Cardiac septum (tissue), 1 donor: ENCODE measurements around the gene LEPROT. TPM values are rescaled to one million over a fixed set of nuclear protein-coding genes. Genes with fewer than 3 reads are reported as not detected.

Source experiments
- DNase-seq: peaks from one replicate; pipeline ENCODE4 v3.0.0-alpha.2; 2020; ENCODE audit warnings: low spot score
- intact Hi-C: fragments of 100-400 bp; cut with DNase I; formaldehyde crosslinking; loops from one replicate; pipeline ENCODE4 v1.14.0; 2022
- total RNA-seq: library from RNA; stranded (reverse); fragmentation: NEBNext Ultra II Directional; extraction: Animal tissue kit (Norgen Biotek cat#: 25700); gene quantifications from one replicate; pipeline ENCODE4 v1.2.1, GENCODE V29; 2021
- donor health status: DM: no; HTN: no; CAD: no.

LEPROT gene
- total RNA-seq, 1 donor from 2014 or later = 54.9 TPM

DNA sequence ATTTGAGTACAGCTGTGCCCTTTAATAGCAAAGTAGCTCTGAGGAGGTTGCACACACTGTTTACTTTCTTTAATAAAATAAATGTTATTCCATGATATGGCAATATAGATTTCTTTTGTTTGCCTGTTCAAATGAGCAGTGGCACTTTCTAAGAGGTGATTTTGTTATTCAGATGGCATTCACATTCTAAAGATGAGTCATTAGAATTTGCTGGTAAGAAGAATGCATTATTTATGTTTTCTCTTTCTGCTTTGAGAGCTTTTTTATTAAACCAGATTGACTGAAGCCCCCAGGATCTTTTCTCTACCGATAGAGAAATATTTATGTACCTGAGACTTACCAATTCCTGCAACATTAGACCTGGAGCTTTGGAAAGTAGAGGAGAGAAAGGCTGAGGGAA is 11.2 kb upstream of the LEPROT start:
- intact Hi-C loops = no loop called here
- DNase-seq = no peak

DNA sequence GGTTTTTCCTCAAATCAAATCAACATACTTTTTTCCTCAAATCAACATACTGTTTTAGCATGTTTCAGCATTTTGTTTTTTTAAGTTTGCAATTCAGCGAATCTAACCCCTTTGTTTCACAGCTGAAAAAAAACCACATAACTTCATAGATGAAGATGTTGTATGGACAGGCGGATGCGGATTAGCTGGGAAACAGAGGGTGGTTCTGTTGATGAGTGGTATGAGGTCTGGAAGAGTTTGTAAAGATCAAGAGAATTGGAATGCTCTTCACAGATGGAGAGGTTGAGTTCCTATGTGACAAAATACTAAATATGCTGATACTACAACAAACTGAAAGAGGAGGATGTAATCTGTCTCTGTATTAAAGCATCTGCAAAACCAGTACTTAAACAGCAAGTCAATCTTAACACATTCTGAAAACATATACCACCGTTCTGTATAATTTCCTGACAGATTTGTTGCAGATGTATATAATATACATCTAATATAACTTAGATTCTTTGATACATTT is 10.6 kb upstream of the LEPROT start:
- no peak for DNase-seq
- intact Hi-C loops = no loop called here

DNA sequence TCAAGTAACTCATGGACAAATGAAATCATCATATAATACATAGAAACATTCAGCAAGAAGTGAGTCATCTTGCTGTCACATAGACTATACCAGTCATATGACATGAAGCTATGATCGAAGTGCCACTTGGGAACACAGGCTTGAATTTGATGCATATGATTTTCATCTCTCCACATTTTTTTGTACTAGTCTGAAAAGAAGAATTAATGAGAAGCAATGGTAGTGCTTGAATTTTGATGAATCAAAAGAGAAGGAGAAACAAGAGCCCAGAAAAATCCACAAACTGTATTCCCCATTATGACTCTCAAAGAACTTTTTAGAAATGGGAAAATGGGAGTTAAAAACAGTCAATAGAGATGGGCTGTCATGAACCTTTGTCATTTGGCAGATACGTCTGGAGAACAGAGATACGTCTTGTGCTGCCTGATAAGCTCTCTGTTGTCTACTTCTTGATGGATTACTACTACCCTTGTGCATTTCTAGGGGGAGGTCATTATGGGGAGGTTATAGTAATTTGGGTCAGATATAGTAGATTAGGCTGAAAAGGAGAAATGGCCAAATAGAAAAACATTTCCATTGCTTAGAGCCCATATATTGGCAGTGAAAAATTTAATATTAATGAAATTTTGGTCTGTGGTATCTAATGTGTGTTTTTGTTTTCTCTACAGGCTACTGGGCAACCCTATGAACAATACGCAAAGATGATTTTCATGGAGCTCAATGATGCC is 8.0 kb upstream of the LEPROT start:
- no peak for DNase-seq
- intact Hi-C loops = no loop called here

DNA sequence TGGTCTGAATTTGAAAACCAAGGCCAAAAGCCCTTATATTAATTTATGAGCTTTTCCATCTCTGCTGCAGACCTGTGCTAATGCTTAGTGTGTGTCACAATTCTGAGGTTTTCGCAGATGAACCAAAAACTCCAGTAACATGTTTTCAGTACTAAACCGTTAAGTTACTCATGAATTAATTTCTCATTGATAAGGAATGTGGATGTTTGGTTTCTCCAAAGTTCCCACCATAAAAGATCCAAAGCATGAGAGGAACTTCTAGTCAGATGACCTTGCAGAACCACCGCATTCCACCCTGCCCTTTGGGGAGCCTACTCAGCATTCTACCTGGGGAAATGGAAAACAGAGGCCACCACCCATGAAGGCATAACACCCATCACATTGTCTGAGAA is 7.5 kb upstream of the LEPROT start:
- intact Hi-C loops = no loop called here
- no peak for DNase-seq

DNA sequence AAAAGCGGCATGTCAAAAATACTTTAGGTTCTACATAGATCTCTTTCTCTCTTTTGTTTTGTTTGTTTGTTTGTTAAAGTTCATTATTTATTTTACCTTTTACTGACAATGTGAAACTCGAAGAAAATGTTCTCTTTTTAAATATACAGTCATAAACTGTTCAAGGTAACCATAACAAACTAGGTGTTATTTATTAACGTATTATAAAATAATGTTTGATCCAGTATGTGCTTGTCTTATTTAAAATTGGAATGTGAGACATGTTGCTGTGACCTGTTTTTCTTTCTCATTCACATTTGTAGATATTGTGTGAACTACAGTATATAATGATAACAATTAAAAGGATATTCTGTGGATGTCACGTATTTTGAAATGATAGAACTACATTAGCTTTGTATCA is 5.9 kb upstream of the LEPROT start:
- intact Hi-C loops = no loop called here
- DNase-seq = no peak

DNA sequence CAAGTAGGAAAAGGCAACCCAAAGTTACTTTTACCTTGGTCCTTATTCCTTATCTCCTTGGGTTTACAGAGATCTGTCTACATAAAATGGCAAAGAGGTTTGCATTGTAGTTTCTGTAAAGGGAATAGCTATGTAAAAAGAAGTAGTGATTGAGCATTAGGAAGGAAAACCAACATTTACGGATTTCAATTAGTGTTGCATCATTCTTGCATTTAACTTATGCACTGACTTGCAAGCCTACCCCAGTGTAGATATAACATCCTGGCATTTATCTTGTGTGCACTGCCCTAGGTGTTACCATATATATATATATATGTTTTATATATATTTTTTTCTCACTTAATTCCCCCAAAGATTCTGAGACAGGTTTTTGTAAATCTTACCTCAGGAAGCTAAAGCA is 3.7 kb upstream of the LEPROT start:
- no peak for DNase-seq
- intact Hi-C loops = no loop called here

DNA sequence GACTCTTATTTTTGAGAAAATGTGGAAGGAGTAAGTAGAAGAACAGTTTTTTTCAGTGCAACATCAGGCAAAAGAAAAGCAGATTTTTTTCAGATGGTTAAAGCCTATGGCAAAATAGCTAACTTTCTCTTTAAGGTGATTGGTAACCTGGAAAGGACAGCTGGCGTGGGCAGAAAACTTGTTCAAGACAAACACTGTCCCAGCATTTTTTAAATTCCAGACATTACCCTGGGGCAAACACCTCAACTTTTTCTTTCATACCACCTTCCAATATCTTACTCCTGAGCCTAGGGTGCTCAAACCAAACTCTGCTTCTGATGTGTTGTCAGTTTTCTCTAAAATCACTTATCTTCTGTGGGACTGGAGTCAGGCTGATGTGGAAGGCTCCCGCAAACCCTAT is 2.7 kb upstream of the LEPROT start:
- intact Hi-C loops = no loop called here
- DNase-seq = no peak

DNA sequence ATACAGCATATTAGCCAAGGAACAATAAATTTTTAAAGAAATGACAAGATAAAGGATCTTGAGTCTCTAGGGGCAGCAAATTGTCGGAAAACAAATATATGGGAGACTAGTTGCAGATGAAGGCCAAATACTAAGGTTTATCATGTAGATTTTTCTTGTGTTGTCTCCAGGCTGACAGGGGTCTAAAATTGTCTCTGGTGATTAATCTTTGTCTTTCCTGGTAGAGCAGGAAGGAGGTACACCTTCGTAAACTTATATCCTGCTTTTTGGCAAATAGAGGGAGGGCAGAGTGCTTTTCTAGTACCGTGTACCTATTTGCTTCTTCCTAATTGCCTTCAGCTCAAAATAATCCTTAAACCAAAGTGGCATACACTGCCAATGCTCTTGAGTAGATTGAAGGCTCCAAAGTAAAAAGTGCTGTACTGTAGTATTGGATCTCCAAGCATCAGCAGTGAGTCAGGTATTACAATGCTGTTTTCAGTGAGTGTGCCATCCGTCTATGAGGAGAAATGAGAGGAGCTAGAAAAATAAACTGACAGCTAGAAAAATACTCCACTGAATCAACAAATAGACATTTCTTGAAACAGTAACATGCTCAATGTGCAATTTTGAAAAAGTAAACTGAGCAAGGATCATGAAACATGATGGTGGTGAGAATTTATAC is 1.8 kb upstream of the LEPROT start:
- no peak for DNase-seq
- intact Hi-C loops = no loop called here

DNA sequence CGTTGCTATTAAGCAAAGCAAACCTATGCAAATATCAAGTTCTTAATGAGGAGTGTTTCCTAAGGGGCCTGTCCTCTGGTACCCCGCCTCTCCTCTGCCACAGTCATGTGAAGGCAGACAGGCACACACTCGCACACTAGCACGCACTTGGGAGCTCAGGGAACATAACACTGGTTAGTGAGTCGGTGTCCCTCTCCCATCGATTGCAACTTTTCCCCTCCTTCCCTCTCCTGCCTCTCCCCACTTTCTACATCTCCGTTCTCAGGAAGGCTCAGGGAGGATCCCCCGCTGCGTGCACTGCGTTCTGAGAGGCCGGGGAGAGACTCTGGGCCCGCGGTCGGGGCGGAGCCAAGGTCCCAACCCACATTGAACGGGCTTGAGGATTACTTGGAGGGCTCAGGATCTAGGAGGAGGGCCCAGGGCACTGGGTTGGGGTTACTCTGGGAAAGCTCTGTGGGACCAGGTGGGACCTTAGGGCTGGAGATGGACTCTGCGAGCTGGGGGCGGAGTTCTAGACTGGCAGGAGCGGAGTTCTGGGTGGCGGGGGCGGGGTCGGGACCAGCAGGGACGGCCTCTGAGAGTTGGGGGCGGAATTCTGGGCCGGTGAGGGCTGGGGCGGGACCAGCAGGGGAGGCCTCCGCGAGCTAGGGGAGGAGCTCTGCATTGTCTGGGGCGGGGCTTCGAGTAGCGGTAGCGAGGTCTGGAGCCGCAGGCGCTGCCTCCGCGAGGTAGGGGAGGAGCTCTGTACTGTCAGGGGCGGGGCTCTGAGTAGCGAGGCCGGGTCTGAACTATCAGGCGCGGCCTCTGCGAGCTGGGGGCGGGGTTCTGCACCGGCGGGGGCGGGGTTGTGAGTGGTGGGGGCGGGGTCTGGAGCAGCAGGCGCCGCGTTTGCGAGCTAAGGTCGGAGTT is 533 bp upstream of the LEPROT start:
- DNase-seq = peak; percentile 100
- intact Hi-C loops = loop anchor here (5.0 kb wide), 2 partner anchors 168 to 353 kb away; no protein-coding TSS in a partner anchor

DNA sequence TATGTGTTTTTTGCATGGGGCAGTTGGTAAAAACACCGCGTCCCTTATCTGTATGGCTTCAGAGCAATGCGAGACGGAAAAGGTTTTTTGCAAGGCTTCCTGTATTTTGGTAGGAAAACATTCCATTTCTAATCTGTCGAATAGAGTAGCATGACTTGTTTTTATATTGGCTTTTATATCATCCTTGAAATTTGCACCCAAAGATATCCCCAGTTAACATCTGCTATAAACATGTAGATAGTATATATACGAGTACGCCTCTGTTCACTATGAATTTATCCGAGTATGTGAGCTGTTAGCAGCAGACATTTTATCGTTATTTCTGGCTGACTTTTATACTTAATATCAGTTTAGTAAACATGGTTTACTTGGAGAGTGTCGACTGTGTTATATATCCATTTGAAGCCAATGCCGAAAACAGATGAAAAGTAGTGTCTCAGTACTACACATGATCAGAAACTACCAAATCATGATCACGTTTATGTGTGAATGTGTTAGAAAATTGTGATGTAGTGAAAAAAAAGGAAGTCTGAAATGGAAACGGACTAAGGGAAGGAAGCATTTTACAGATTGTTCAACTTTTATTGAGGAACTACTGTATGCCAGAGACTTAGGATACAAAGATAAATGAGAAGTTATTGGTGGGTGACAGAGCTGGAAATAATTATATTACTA is 1.0 kb downstream of the LEPROT start:
- DNase-seq = no peak

DNA sequence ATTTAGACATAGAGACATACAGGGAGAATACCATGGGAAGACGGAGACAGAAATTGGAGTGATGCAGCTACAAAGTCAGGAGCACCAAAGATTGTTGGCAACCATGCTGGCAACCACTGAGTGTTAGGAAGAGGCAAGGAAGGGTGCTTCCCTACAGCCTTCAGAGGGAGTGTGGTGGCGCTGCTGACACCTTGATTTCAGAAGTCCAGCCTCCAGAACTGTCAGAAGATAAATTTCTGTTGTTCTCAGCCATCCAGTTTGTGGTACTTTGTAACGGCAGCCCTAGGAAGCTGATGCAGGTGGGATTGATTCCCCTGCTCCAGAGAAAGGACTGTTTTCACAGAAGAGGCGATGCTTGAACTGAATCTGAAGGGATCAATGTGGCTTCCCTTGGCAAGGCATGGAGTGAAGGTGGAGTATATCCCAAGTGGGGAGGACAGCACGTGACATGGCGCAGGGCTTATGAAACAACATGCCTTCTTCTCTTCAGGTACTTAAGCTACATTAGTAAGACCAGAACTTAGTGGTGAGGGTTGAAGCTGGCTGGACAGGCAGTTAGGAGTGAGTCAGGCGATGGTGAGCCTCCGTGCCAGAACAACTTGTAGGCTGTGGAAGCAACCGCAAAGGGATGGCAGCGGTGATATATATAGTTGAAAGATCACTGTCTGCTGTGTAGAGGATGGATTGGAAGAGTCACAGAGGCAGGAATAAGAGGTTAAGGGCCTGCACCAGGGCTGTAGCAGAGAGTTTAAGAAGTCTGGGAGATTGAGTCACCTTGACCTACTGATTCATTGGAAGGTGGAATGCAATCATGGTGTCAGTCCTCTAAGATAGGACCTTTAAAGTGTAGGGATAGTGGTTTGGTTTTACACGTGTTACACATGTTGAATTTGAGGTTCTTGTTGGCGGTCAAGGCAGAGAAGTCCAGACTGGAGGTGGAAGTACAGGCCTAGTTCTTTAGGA is 2.1 kb downstream of the LEPROT start:
- intact Hi-C loops = loop anchor here (5.0 kb wide), 2 partner anchors 170 to 355 kb away; no protein-coding TSS in a partner anchor
- no peak for DNase-seq

More for the DNA sequence above, 1.0 kb downstream of the LEPROT start:
- intact Hi-C loops = loop anchor here (5.0 kb wide), 2 partner anchors 169 to 354 kb away; no protein-coding TSS in a partner anchor

DNA sequence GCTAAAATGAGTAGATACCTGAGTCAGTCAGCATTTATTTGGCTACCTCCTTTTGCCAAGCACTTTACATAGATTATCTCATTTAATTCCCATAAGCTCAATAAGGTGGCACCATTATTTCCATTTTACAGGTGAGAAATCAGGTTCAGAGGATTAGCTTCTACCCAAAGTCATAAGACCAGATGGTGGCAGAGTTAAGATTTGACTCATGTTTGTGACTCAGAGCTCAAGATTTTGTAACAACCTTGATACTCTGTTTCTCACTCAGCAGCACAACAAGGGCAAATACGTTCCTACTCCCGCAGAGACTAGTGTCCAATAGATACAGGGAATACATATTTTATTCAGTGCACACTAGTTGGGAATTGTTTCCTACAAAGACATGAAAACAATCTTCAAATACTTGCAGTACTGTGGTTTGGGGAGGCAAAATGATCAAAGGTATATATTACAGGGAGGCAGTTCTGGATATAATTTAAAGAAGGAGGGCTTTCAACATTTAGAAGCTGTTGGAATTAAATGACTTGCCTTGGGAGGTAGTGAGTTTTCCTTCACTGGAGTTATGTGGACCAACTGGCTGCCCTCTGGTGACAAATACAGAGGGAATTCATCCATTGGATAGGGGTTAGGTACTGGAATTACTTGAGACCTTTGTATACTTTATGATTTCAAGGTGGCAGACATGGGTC is 3.6 kb downstream of the LEPROT start:
- DNase-seq = no peak
- intact Hi-C loops = loop anchor here (5.0 kb wide), 2 partner anchors 172 to 357 kb away; no protein-coding TSS in a partner anchor

DNA sequence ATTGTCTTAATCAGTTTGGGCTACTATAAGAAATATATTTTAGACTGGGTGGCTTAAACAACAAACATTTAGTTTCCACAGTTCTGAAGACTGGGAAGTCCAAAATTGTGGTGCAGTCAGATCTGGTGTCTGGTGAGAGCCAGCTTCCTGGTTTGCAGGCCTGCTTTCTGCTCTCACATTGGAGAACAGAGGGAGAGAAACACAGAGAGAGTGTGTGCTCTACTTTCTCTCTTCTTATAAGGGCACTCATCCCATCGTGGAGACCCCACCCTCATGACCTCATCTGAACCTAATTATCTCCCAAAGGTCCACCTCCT is 4.1 kb downstream of the LEPROT start:
- DNase-seq = no peak
- intact Hi-C loops = loop anchor here (5.0 kb wide), 2 partner anchors 172 to 357 kb away; no protein-coding TSS in a partner anchor

DNA sequence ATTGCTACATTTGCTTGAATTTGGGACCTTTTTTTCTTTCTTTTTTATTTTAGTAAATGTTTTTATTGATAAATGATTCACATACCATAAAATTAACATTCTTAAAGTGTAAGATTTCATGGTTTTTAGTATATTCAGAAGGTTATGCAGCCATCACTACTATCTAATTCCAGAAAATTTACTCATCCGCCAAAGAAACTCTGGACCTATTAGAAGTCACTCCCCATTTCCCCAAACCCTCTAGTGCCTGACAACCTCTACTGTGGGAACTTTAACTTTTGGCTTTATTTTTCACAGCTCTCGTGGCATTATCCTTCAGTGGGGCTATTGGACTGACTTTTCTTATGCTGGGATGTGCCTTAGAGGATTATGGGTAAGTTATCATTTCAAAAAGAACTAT is 4.5 kb downstream of the LEPROT start:
- intact Hi-C loops = no loop called here

DNA sequence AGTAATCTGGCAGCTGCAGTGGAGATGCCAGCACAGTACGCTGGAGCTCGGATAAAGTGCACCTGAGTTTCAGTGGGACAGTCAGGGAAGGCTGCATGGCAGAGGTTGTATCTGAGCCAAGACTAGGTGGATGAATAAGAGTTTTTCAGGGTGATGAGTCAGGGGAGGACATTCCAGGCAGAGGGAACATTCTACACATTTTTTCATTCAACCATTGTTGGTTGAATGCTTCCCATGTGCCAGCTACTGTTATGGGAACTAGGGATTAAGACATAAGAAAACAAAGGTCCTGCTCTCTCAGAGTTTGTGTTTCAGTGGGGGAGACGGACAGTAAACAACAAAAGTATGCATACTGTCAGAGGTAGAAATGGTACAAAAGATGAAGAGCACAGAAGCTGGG is 5.2 kb downstream of the LEPROT start:
- DNase-seq = no peak
- intact Hi-C loops = no loop called here

More for the DNA sequence above, 4.5 kb downstream of the LEPROT start:
- DNase-seq = no peak

DNA sequence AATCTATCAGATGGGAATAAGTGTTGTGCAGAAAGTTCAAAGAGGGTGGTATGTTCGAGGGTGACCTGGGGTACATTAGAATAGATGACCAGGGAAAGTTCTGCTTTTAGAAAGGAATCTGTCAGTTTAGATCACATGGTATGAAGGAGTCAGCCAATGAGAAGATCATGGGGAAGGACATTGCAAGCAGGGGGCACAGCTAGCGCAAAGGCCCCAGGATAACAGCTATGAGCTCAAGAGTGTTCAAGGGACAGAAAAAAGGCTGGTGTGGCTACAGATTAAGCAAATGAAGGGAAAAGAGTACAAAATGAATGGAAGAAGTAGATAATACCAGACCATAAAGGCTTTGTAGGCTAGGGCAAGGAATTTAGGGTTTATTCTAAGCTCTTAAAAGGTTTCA is 8.6 kb downstream of the LEPROT start:
- no peak for DNase-seq
- intact Hi-C loops = no loop called here

DNA sequence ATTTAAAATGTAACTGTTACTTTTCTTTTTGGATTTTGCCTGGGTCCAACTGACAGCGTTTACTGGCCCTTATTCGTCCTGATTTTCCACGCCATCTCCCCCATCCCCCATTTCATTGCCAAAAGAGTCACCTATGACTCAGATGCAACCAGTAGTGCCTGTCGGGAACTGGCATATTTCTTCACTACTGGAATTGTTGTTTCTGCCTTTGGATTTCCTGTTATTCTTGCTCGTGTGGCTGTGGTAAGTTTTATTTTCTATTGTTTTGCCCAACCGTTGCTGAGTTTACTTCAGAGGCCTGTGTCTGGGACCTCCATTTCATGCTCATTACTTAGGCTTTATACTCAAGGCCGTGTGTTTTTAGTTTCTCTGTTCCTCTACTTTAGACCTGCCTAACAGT is 9.3 kb downstream of the LEPROT start:
- no peak for DNase-seq
- intact Hi-C loops = loop anchor here (2.0 kb wide), 1 partner anchor 257 kb away; no protein-coding TSS in a partner anchor
